Memory B cell (primary cell): ENCODE measurements around the gene DUXA.
"Not testable (repeated sequence)": the region's sequence is repeated elsewhere in the genome, so short reads cannot be mapped to it uniquely, and the experiment has no call there.

Source experiments
- ATAC-seq: fragments of 150-1000 bp; cut with Tn5 transposase; 2 replicates; pipeline ENCODE4 v1.10.0; 2021; ENCODE audit warnings: low read depth, mild to moderate bottlenecking, moderate library complexity
- DNase-seq, 2 donors: peaks; one replicate each; pipeline ENCODE4 v3.0.0; 2022; ENCODE audit warnings: low spot score in 2 of 2
- H3K27ac Mint-ChIP-seq: one replicate; pipeline ENCODE4 v1.8.0; 2022; ENCODE audit warnings: mild to moderate bottlenecking, moderate library complexity, mixed read lengths
- H3K27me3 Mint-ChIP-seq: one replicate; pipeline ENCODE4 v1.8.0; 2022; ENCODE audit warnings: mixed read lengths
- H3K36me3 Mint-ChIP-seq: one replicate; pipeline ENCODE4 v1.8.0; 2022; ENCODE audit warnings: mild to moderate bottlenecking, mixed read lengths
- H3K4me1 Mint-ChIP-seq: one replicate; pipeline ENCODE4 v1.8.0; 2022; ENCODE audit warnings: mixed read lengths
- H3K4me3 Mint-ChIP-seq: one replicate; pipeline ENCODE4 v1.8.0; 2022; ENCODE audit warnings: mild to moderate bottlenecking, moderate library complexity, mixed read lengths
- H3K9me3 Mint-ChIP-seq: one replicate; pipeline ENCODE4 v1.8.0; 2022; ENCODE audit warnings: mixed read lengths

Gene DUXA

DNA sequence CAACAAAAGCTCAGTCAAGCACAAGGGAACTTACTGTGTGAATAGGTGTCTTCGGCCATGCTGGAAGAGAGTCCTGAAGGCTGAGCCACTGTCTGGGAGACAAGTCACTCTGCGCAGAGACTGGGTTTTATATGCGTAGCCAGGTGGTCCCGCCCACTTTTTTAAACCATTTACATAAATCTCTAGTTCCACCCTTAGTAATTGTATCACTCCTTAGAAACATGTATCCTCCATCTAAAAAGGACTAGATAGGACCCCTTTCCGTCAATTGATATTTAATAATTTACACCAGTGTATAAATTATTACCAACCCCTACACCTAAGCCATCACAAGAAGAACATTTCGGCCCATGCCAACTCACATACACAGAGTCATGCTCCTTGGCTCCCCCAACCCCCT, at the start of gene DUXA:
DUXA (minus strand) TSS at position 101 of the 400 bp plus-strand sequence; CDS start at position 59, 42 bp downstream.
- Mint-ChIP-seq H3K27ac (no peak within 1 kb of the TSS), H3K27me3 (peaks cover 5% of the 10 kb centered on the region), H3K4me1 (peaks cover 9% of the 10 kb centered on the region), H3K9me3 (peaks cover 13% of the 10 kb centered on the region), H3K4me3 (no peak within 1 kb of the TSS), H3K36me3 (peaks cover 6% of the 10 kb centered on the region)
- ATAC-seq (no peak), DNase-seq (no peak)

DNA sequence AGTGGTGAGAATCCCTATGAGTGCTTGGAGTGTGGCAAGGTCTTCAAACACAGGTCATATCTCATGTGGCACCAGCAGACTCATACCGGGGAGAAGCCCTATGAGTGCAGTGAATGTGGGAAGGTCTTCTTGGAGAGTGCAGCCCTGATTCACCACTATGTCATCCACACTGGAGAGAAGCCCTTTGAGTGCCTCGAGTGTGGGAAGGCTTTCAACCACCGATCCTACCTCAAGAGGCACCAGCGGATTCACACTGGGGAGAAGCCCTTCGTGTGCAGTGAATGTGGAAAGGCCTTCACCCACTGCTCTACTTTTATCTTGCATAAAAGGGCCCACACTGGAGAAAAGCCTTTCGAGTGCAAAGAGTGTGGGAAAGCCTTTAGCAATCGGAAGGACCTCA, 44.8 kb upstream of the DUXA start:
- Mint-ChIP-seq H3K9me3 (peaks cover 10% of the 10 kb centered on the region), H3K27me3 (no peaks in the 10 kb centered on the region), H3K4me3 (no peak overlapping the region), H3K4me1 (peaks cover 5% of the 10 kb centered on the region), H3K36me3 (peaks cover 49% of the 10 kb centered on the region), H3K27ac (no peak overlapping the region)
- DNase-seq (no peak), ATAC-seq (no peak)

DNA sequence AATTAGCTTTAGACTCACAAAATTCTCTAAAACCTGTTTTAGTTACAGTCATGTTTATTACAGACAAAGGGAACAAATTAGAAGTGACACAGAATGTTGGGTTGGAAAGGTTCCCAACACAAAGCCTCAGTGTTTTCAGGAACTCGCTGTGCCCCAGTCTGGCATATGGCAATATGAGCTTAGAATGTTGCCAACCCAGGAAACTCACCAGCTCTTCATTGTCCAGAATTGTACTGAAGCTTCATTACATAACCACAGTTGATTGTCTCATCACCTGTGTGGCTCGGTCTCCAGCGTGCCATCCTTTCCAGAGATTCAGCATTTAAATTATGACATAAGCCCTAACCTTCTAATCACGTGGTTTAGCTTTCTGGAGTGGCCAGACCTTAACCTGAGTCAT, 43.1 kb upstream of the DUXA start:
- Mint-ChIP-seq H3K4me1 (peaks cover 5% of the 10 kb centered on the region), H3K36me3 (peaks cover 54% of the 10 kb centered on the region), H3K27ac (no peak overlapping the region), H3K4me3 (no peak overlapping the region), H3K27me3 (no peaks in the 10 kb centered on the region), H3K9me3 (peaks cover 9% of the 10 kb centered on the region)
- no peak for ATAC-seq
- DNase-seq: no peak

DNA sequence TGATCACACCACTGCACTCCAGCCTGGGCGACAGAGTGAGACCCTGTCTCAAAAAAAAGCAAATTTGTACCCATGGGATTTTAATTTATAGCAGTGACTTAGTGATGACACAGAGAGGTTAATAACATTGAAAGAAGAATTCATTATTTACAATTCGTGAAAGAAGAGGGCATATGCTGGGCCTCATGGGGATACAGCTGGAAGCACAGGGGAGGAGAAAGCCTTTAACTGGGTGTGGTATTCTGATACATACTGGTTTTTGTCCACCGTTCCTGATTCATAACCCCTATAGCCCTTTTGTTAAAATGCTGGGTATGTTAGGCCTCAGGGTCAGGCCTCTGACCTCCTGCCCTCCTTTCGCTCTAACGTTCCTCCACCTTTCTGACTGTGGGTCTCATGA, 34.9 kb upstream of the DUXA start:
- H3K9me3 Mint-ChIP-seq: peaks cover 2% of the 10 kb centered on the region
- no peaks in the 10 kb centered on the region for H3K27me3 Mint-ChIP-seq
- H3K4me1 Mint-ChIP-seq: peaks cover 12% of the 10 kb centered on the region
- no peak overlapping the region for H3K27ac Mint-ChIP-seq
- no peak for ATAC-seq
- DNase-seq: no peak
- peaks cover 46% of the 10 kb centered on the region for H3K36me3 Mint-ChIP-seq
- H3K4me3 Mint-ChIP-seq: no peak overlapping the region

DNA sequence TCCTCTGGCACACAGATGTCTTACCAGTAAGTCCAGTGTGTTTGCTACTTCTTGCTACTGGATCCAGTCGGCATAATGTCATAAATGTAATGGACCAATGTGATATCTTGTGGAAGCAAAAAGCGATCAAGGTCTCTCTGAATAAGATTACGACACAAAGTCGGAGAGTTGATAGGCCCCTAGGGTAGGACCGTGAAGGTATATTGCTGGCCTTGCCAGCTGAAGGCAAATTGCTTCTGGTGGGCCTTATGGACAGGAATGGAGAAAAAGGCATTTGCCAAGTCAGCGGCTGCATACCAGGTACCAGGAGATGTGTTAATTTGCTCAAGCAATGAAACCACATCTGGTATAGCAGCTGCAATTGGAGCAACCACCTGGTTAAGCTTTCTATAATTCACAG, 30.6 kb upstream of the DUXA start:
- peaks cover 23% of the 10 kb centered on the region for H3K4me1 Mint-ChIP-seq
- not testable (repeated sequence) for DNase-seq, H3K9me3 Mint-ChIP-seq, H3K27ac Mint-ChIP-seq, ATAC-seq, H3K4me3 Mint-ChIP-seq, H3K27me3 Mint-ChIP-seq
- H3K36me3 Mint-ChIP-seq: peaks cover 54% of the 10 kb centered on the region

DNA sequence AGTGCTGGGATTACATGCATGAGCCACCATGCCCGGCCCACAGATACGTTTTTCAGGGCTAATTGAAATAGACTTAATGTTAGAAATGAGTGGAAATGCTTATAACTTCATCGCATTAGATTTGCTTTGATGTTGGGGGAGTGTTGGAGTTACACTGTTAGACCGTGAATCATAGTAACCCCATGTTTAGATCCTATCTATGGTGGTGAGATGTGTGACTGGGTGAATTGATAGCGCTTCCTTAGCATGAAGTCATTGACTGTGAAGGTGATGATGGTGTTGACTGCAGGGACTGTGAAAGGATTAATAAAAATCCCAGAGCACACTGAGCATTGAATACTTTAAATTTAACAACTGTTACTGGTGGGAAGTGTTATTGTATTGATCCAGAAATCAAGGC, 25.7 kb upstream of the DUXA start:
- DNase-seq: no peak
- H3K4me1 Mint-ChIP-seq: peaks cover 29% of the 10 kb centered on the region
- peaks cover 50% of the 10 kb centered on the region for H3K36me3 Mint-ChIP-seq
- peaks cover 3% of the 10 kb centered on the region for H3K27me3 Mint-ChIP-seq
- no peak overlapping the region for H3K27ac Mint-ChIP-seq
- H3K9me3 Mint-ChIP-seq: peaks cover 10% of the 10 kb centered on the region
- peak overlapping the region; percentile 95 for H3K4me3 Mint-ChIP-seq
- no peak for ATAC-seq

DNA sequence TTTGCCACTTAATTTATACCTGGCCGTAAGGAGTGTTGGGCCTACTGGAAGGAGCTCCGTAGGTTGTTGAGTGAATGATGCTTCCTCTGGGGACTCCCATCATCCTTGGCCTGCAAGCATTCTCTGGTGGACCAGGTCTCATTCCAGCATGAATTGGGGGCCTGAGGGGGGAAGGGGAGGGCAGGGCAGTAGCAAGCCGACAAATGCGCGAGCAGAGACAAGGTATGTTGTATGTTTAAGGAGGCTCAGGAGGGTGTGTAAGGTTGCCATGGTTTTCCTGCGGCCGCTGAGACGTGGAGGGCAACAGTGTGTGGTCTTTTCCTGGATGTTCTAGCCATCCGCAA, 24.8 kb upstream of the DUXA start:
- Mint-ChIP-seq H3K27me3 (peaks cover 7% of the 10 kb centered on the region), H3K4me3 (peak overlapping the region; percentile 95), H3K36me3 (peaks cover 48% of the 10 kb centered on the region), H3K9me3 (peaks cover 14% of the 10 kb centered on the region), H3K27ac (peak overlapping the region; percentile 93), H3K4me1 (peaks cover 29% of the 10 kb centered on the region)
- ATAC-seq (no peak), DNase-seq (no peak)

DNA sequence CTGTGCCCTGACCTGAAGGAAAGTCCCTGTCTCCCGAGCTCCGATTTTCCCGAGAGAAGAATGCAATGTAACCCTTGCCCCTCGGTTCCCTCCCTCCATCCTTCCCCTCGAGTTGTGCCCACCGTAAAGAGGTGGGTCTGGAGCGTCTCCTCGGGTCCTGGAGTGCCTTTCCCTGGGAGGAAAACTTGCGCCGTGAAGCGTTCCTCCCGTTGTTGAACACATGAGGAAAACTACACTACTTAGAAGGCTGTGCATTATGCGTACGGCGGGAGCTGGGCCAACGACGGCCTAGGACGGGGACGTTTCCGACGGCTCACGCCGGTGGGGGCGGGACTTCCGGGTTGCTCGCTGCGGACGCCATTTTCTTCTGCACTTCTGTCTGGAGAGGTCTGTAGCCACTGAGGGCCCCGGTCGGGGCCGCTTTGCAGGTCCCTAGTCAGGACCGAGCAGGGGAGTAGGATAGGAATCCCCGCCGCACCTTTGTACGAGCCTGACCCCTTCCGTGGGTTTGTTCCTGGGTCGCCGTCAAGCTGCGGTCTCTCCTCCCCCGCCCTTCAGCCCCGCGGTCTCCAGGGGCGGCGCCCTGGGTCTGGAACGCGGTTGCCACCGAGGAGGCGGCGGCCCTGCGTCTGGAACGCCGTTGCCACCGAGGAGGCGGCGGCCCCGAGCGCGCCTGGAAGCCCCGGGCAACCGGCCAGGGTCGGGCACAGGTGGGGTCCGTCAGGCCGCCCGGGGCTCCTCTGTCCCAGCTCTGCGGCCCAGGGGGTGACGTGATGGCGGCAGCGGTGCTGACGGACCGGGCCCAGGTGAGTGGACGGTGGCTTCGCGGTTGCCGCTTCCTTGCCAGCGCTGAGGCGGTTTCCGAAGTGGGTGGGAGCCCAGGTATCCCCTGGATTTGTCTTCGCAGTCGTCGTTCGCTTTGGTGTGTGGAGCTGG, 24.1 kb upstream of the DUXA start, which contains the start of gene ZNF264:
ZNF264 (plus strand) TSS at position 360 of the 936 bp plus-strand sequence; CDS start at position 774, 414 bp downstream.
- H3K4me3 Mint-ChIP-seq: peak within 1 kb of the TSS; percentile 95
- peaks cover 7% of the 10 kb centered on the region for H3K27me3 Mint-ChIP-seq
- peaks cover 14% of the 10 kb centered on the region for H3K9me3 Mint-ChIP-seq
- ATAC-seq: peak; percentile 98
- peaks cover 25% of the 10 kb centered on the region for H3K4me1 Mint-ChIP-seq
- peak; percentile 83 to 86 for DNase-seq
- H3K36me3 Mint-ChIP-seq: peaks cover 42% of the 10 kb centered on the region
- H3K27ac Mint-ChIP-seq: peak within 1 kb of the TSS; percentile 93

DNA sequence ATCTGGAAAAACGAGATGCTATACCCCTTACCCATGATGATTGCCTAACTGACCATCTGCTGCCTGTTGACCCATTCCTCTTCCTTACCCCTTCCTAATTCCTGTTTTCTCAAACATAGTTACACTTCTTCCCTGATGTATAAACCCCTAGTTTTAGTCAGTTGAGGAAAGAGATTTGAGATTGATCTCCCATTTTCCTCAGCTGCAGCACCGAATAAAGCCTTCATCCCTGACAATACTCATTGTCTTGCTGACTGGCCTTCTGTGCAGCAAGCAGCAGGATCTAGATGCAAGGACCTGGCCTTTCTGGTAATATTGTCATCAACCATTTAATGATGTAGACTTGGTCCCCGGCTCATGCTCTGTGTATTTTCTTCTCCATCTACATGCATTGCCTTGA, 23.0 kb upstream of the DUXA start:
- ATAC-seq (no peak), DNase-seq (no peak)
- Mint-ChIP-seq H3K27me3 (peaks cover 10% of the 10 kb centered on the region), H3K36me3 (peaks cover 39% of the 10 kb centered on the region), H3K27ac (no peak overlapping the region), H3K9me3 (peaks cover 16% of the 10 kb centered on the region), H3K4me1 (peaks cover 25% of the 10 kb centered on the region), H3K4me3 (peak overlapping the region; percentile 95)

DNA sequence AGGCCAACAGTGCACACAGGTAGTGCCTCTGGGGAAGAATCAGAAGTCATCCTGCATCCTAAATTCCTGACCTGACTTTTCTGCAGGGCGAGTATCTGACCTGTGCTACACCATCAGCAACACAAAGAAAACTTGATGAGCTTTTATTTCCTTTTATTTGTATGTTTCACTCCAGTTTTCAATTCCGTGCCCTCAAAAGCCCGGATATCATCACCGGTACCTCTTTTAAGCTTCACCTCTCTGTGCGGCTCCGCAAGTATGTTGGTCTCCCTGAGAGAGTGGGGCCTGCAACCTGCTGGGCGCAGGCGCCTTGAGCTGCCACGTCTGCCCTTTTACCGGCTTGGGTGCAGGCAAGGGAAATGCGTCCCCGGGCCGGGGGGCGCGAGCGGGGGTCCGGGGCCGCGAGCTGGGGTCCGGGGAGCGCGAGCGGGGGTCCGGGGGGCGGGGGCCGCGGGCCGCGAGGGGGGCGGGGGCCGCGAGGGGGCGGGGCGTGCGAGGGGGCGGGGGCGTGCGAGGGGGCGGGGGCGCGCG, 4.3 kb upstream of the DUXA start:
- peak overlapping the region; percentile 86 for H3K27ac Mint-ChIP-seq
- peaks cover 10% of the 10 kb centered on the region for H3K4me1 Mint-ChIP-seq
- H3K9me3 Mint-ChIP-seq: peaks cover 13% of the 10 kb centered on the region
- peak; percentile 81 for ATAC-seq
- H3K36me3 Mint-ChIP-seq: peaks cover 5% of the 10 kb centered on the region
- peaks cover 4% of the 10 kb centered on the region for H3K27me3 Mint-ChIP-seq
- peak overlapping the region; percentile 90 for H3K4me3 Mint-ChIP-seq
- DNase-seq: peak; percentile 36 to 53

DNA sequence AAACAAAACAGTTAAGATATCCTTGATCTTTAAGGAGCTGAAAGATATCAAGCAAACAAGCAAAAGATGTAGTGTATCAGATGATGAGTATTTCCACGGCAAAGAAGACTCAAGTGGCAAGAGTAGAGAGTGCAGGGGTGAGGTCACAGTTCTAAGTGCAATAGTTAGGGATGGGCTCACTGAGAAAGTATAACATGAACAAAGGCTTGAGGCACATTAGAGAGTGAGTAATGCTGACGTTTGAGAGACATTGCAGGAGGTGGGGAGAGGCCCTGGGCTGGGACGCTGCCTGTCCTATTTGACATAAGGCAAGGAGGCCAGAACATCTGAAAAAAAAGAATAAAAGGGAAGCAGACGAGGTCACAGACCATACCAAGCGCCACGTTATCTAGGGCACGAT, 1.4 kb downstream of the DUXA start:
- no peaks in the 10 kb centered on the region for H3K4me1 Mint-ChIP-seq
- peaks cover 11% of the 10 kb centered on the region for H3K9me3 Mint-ChIP-seq
- no peak overlapping the region for H3K27ac Mint-ChIP-seq
- peaks cover 4% of the 10 kb centered on the region for H3K36me3 Mint-ChIP-seq
- peaks cover 3% of the 10 kb centered on the region for H3K27me3 Mint-ChIP-seq
- ATAC-seq (no peak), DNase-seq (no peak)
- H3K4me3 Mint-ChIP-seq: no peak overlapping the region

DNA sequence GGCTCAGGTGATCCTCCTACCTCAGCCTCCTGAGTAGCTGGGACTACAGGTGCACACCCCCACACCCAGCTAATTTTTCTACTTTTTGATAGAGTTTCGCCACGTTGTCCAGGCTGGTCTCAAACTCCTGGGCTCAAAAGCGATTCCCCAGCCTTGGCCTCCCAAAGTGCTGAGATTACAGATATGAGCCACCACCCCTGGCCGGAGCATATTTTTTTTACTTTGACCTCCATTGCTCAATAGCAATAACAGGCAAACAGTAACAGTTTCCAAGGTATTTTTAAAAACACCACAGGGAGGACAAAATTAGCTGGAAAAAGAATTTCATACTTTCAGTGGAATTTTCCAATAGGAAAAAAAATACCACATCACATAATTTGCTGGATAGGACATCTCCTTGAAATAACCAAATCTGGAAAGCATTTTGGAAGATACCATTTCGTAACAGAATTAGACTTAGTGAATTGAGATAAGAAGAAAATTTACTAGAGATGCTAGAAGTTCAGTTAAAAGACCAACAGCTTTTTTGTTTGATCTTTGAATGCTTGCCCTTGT, 5.2 kb downstream of the DUXA start:
- Mint-ChIP-seq H3K27me3 (peaks cover 3% of the 10 kb centered on the region), H3K27ac (no peak overlapping the region), H3K9me3 (peaks cover 9% of the 10 kb centered on the region), H3K4me3 (no peak overlapping the region), H3K36me3 (peaks cover 4% of the 10 kb centered on the region), H3K4me1 (no peaks in the 10 kb centered on the region)
- ATAC-seq (no peak), DNase-seq (no peak)

DNA sequence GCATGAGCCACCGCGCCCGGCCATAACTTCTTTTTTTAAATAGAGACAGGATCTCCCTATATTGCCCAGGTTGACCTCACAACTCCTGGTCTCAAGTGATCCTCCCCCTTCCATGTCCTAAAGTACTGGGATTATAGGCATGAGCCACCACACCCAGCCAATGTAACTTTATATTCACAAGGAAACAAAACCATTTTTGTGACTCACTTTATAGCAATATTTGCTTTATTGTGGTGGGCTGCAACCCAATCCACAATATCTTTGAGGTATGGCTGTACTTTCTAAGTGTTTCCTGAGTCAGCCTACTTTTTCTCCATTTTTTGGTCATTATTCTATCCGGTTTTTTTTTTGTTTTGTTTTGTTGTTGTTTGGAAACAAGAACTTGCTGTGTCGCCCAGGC, 14.4 kb downstream of the DUXA start:
- Mint-ChIP-seq H3K27ac (no peak overlapping the region), H3K4me3 (no peak overlapping the region), H3K4me1 (no peaks in the 10 kb centered on the region), H3K9me3 (peaks cover 6% of the 10 kb centered on the region), H3K36me3 (peaks cover 2% of the 10 kb centered on the region), H3K27me3 (peaks cover 6% of the 10 kb centered on the region)
- DNase-seq (no peak), ATAC-seq (no peak)

DNA sequence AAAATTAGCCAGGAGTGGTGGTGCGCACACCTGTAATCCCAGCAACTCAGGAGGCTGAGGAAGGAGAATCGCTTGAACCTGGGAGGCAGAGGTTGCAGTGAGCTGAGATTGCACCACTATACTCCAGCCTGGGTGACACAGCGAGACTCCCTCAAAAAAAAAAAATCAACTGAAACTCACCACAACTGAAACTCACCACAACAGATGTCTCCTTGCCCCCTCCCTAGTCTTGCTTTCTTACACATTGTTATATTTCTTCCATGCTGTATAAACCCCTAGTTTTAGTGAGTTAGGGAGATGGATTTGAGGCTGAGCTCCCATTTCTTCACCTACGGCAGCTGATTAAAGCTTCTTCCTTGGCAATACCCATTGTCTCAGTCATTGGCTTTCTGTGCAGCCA, 25.6 kb downstream of the DUXA start:
- Mint-ChIP-seq H3K4me3 (no peak overlapping the region), H3K27me3 (peaks cover 2% of the 10 kb centered on the region), H3K9me3 (peaks cover 11% of the 10 kb centered on the region), H3K36me3 (peaks cover 4% of the 10 kb centered on the region), H3K4me1 (no peaks in the 10 kb centered on the region), H3K27ac (no peak overlapping the region)
- DNase-seq (no peak), ATAC-seq (no peak)
